ENCODE results near the gene FARS2. TPM values are rescaled to one million over a fixed set of nuclear protein-coding genes. Genes with fewer than 3 reads are reported as not detected.

FARS2 gene
- total and polyA plus RNA-seq, 9 of the 15 experiments (the other 6 are each of a cell fraction or from before 2014, with no cell fraction given), result 16.5 to 62.2 (median 27.0) TPM

- no peaks in the 10 kb centered on the region for H3K9me1 ChIP-seq (ENCODE audit: control insufficient read depth, insufficient read depth, low read length)
- H3K9me3 ChIP-seq (replicated peaks; ENCODE audit: control insufficient read depth, insufficient read depth, low read depth, low read length), result no peaks in the 10 kb centered on the region
- no peak for FAIRE-seq
- POLR2A ChIA-PET, result interaction anchor here (0.7 to 1.1 kb wide), 2 partner anchors 24 to 362 kb away, joined by 3 read pairs; no protein-coding TSS in a partner anchor
- in situ Hi-C loops (cut with MboI) (no loop called here), intact Hi-C loops (cut with micrococcal nuclease) (no loop called here)
- no peak overlapping the region for H3K4me3 ChIP-seq
- no peaks in the 10 kb centered on the region for H3K27me3 ChIP-seq (ENCODE audit: control insufficient read depth in 2 of 2, insufficient read depth in 2 of 2, low read length in 2 of 2)
- no peak for DNase-seq (ENCODE audit: extremely low read depth in 1 of 4, low spot score in 3 of 4)
- CTCF ChIA-PET (ENCODE audit: low intra/inter-chr PET ratio), result no interaction called here
- no peak overlapping the region for H3K4me2 ChIP-seq (ENCODE audit: insufficient read depth, low read length)
- BruUV-seq (replicated peaks), result no TSS peak
- no peak overlapping the region for H2AFZ ChIP-seq (ENCODE audit: low read depth, low read length)
- no peak for ATAC-seq
- H3K27ac ChIP-seq (ENCODE audit: extremely low read depth, low read depth, low read length), result no peak overlapping the region
- 63% methylated on average over 3 of the region's 3 CpGs for WGBS (ENCODE audit: insufficient coverage, low coverage, missing lambda C conversion rate)
- no peaks in the 10 kb centered on the region for H4K20me1 ChIP-seq (replicated peaks; ENCODE audit: control insufficient read depth, insufficient read depth, low read length)
- no peaks in the 10 kb centered on the region for H3K79me2 ChIP-seq (ENCODE audit: control insufficient read depth, insufficient read depth, low read length)
- no peak overlapping the region for H3K9ac ChIP-seq (ENCODE audit: insufficient read depth in 1 of 2, low read depth in 2 of 2, low read length in 2 of 2)
- H3K4me1 ChIP-seq (replicated peaks in 1 of 2; ENCODE audit: control insufficient read depth in 2 of 2, insufficient read depth in 2 of 2, low read length in 2 of 2), result no peaks in the 10 kb centered on the region; a peak in 1 of 5 replicates
- no peaks in the 10 kb centered on the region for H3K36me3 ChIP-seq (ENCODE audit: control insufficient read depth, insufficient read depth, low read length)
- TF ChIP-seq, protein P1, sequence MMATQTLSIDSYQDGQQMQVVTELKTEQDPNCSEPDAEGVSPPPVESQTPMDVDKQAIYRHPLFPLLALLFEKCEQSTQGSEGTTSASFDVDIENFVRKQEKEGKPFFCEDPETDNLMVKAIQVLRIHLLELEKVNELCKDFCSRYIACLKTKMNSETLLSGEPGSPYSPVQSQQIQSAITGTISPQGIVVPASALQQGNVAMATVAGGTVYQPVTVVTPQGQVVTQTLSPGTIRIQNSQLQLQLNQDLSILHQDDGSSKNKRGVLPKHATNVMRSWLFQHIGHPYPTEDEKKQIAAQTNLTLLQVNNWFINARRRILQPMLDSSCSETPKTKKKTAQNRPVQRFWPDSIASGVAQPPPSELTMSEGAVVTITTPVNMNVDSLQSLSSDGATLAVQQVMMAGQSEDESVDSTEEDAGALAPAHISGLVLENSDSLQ (IDR thresholded peaks at IDR 0.05), result no peak
- TF ChIP-seq ZNF449 (CRISPR knock-in tag; IDR thresholded peaks at IDR 0.05), result no peak
- no peak for TF ChIP-seq FOXM1 (IDR thresholded peaks at IDR 0.05; ENCODE audit: low read depth)
- TF ChIP-seq FOXM1 (CRISPR knock-in tag; IDR thresholded peaks at IDR 0.05; ENCODE audit: low read depth), result no peak
- no peak for TF ChIP-seq BCOR (IDR thresholded peaks at IDR 0.05)
- no peak for TF ChIP-seq SREBF2 (CRISPR knock-in tag; IDR thresholded peaks at IDR 0.05)
- TF ChIP-seq NR2F6 (CRISPR knock-in tag; IDR thresholded peaks at IDR 0.05), result no peak
- no peak for TF ChIP-seq CTCFL (IDR thresholded peaks at IDR 0.05; ENCODE audit: borderline replicate concordance, insufficient read depth, low read depth, low read length, poor library complexity, severe bottlenecking)
- no peak for TF ChIP-seq E2F3 (CRISPR knock-in tag; IDR thresholded peaks at IDR 0.05)
- TF ChIP-seq, protein P2, sequence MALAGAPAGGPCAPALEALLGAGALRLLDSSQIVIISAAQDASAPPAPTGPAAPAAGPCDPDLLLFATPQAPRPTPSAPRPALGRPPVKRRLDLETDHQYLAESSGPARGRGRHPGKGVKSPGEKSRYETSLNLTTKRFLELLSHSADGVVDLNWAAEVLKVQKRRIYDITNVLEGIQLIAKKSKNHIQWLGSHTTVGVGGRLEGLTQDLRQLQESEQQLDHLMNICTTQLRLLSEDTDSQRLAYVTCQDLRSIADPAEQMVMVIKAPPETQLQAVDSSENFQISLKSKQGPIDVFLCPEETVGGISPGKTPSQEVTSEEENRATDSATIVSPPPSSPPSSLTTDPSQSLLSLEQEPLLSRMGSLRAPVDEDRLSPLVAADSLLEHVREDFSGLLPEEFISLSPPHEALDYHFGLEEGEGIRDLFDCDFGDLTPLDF (CRISPR knock-in tag; IDR thresholded peaks at IDR 0.05), result no peak
- TF ChIP-seq, protein P3, sequence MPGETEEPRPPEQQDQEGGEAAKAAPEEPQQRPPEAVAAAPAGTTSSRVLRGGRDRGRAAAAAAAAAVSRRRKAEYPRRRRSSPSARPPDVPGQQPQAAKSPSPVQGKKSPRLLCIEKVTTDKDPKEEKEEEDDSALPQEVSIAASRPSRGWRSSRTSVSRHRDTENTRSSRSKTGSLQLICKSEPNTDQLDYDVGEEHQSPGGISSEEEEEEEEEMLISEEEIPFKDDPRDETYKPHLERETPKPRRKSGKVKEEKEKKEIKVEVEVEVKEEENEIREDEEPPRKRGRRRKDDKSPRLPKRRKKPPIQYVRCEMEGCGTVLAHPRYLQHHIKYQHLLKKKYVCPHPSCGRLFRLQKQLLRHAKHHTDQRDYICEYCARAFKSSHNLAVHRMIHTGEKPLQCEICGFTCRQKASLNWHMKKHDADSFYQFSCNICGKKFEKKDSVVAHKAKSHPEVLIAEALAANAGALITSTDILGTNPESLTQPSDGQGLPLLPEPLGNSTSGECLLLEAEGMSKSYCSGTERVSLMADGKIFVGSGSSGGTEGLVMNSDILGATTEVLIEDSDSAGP (CRISPR knock-in tag; IDR thresholded peaks at IDR 0.05), result no peak
- TF ChIP-seq, protein P4, sequence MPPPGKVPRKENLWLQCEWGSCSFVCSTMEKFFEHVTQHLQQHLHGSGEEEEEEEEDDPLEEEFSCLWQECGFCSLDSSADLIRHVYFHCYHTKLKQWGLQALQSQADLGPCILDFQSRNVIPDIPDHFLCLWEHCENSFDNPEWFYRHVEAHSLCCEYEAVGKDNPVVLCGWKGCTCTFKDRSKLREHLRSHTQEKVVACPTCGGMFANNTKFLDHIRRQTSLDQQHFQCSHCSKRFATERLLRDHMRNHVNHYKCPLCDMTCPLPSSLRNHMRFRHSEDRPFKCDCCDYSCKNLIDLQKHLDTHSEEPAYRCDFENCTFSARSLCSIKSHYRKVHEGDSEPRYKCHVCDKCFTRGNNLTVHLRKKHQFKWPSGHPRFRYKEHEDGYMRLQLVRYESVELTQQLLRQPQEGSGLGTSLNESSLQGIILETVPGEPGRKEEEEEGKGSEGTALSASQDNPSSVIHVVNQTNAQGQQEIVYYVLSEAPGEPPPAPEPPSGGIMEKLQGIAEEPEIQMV (tag; conservative IDR thresholded peaks at IDR 0.05; ENCODE audit: low read depth), result no peak
- no peak for TF ChIP-seq EP400 (IDR thresholded peaks at IDR 0.05)
Observed at GRCh38 chr6:5484692-5485091, 223.4 kb downstream of the FARS2 start.
